C4-2B (cell line): ENCODE measurements around the gene CD79A.

ENCODE experiments used
- CTCF ChIP-seq: fragments of 450-650 bp; conservative IDR thresholded peaks from 2 replicates; pipeline ENCODE4 v1.5.1; 2017; ENCODE audit warnings: mild to moderate bottlenecking
- ZFX ChIP-seq: fragments of 450-650 bp; IDR thresholded peaks from 2 replicates; pipeline ENCODE4 v1.6.1; 2017

GRCh38 chr19:41847351-41848105 is 29.6 kb upstream of the CD79A start:
- TF ChIP-seq CTCF (no peak), ZFX (no peak)
